Right lobe of liver (tissue), 6 donors: ENCODE measurements around the gene PRR16. TPM values are rescaled to one million over a fixed set of nuclear protein-coding genes. Genes with fewer than 3 reads are reported as not detected.

Experiments used
- ATAC-seq, 4 donors: fragments of 200-7000 bp; cut with Tn5 transposase; one replicate each; pipeline ENCODE4 v1.9.1; 2020; ENCODE audit warnings: mild to moderate bottlenecking in 4 of 4, moderate library complexity in 4 of 4
- DNase-seq, 3 donors: peaks; one replicate each; pipeline ENCODE4 v3.0.0-alpha.2; 2020
- H3K27ac ChIP-seq, 3 donors: fragments of 200-600 bp; one replicate each; pipeline ENCODE4 v1.8.0; 2022
- H3K27me3 ChIP-seq, 2 donors: fragments of 200-600 bp; one replicate each; pipeline ENCODE4 v1.8.0; 2022
- H3K36me3 ChIP-seq, 4 donors: fragments of 200-600 bp; sonication (generic) in 1 of 4; one replicate each; pipeline versions ENCODE4 v1.5.1 to v1.8.0; 2017 to 2022; ENCODE audit warnings: control low read depth in 1 of 4
- H3K4me1 ChIP-seq, 4 donors: fragments of 200-600 bp; sonication (generic) in 1 of 4; one replicate each; pipeline versions ENCODE4 v1.5.1 to v1.8.0; 2017 to 2022; ENCODE audit warnings: control low read depth in 1 of 4
- H3K4me3 ChIP-seq, 3 donors: fragments of 200-600 bp; one replicate each; pipeline ENCODE4 v1.8.0; 2022
- H3K9me3 ChIP-seq, 4 donors: fragments of 200-600 bp; sonication (generic) in 1 of 4; one replicate each; pipeline versions ENCODE4 v1.5.1 to v1.8.0; 2017 to 2022; ENCODE audit warnings: control low read depth in 1 of 4
- POLR2A ChIP-seq: fragments of 450-650 bp; IDR thresholded peaks from one replicate; pipeline ENCODE4 v1.6.1; 2017; ENCODE audit warnings: antibody characterized with exemption, mild to moderate bottlenecking
- WGBS: methylation state at CpG from one replicate; pipeline ENCODE4 v1.1.6; 2018; ENCODE audit warnings: low coverage, low lambda C conversion rate; ENCODE audit not compliant: insufficient coverage; ENCODE audit errors: missing lambda C conversion rate; 5-methylcytosine and 5-hydroxymethylcytosine counted together
- intact Hi-C, 2 donors: fragments of 100-400 bp; cut with DNase I; formaldehyde crosslinking; loops; one replicate each; pipeline versions ENCODE4 v1.11.2 to v1.14.1; 2022
- total RNA-seq, 6 experiments: library from RNA; depleted of rRNA in 2 of 6; stranded (reverse); fragments of >200 nt in 2 of 6; fragmentation: NEBNext Ultra II Directional in 3 of 6; extraction: Animal tissue kit (Norgen Biotek cat#: 25700) in 3 of 6; gene quantifications; one replicate each; pipeline versions ENCODE4 v1.1.0 to v1.2.4, GENCODE V29; 2016 to 2023
- TF ChIP-seq, protein P1 (sequence below), 4 donors: fragments of 200-600 bp in 3 of 4; fragments of 450-650 bp in 1 of 4; IDR thresholded peaks; one replicate each; pipeline versions ENCODE4 v1.5.1 to v1.8.0; 2016 to 2022; ENCODE audit warnings: antibody characterized with exemption in 4 of 4, mild to moderate bottlenecking in 2 of 4
- donor health status: DM: no; HTN: yes; CAD: no.
- donor health status: DM: no; HTN: no; CAD: no.
- donor health status: DM: no; HTN: no; CAD: no.
- donor health status: DM: no; HTN: yes; CAD: no.
- donor health status: DM: no; HTN: yes; CAD: no.

The PRR16 gene
- total RNA-seq, 6 experiments from 2014 or later, result 0.16 to 1.2 (median 0.39) TPM; not detected in 1

DNA sequence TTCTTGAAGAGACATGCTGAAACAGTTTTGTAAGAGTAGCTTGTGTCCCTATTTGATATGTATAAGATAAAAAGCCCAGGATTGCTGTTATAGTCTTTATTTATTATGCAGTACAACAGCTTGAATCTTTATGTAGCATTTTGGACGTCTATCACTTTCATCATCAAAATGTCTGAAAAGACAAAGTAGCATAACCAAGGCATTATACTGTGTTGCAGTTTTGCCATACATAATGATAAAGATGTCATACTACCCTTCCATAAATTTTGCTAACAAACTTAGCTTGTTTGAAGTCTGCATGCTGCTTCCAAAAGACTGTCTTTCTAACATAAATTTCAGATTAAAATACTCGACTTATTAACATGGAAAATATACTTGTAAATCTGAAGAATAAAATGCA is 127.8 kb downstream of the PRR16 start:
- H3K36me3 ChIP-seq, result no peaks in the 10 kb centered on the region
- TF ChIP-seq POLR2A, result no peak
- TF ChIP-seq, protein P1, sequence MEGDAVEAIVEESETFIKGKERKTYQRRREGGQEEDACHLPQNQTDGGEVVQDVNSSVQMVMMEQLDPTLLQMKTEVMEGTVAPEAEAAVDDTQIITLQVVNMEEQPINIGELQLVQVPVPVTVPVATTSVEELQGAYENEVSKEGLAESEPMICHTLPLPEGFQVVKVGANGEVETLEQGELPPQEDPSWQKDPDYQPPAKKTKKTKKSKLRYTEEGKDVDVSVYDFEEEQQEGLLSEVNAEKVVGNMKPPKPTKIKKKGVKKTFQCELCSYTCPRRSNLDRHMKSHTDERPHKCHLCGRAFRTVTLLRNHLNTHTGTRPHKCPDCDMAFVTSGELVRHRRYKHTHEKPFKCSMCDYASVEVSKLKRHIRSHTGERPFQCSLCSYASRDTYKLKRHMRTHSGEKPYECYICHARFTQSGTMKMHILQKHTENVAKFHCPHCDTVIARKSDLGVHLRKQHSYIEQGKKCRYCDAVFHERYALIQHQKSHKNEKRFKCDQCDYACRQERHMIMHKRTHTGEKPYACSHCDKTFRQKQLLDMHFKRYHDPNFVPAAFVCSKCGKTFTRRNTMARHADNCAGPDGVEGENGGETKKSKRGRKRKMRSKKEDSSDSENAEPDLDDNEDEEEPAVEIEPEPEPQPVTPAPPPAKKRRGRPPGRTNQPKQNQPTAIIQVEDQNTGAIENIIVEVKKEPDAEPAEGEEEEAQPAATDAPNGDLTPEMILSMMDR (IDR thresholded peaks at IDR 0.05), result no peak
- ATAC-seq (no peak), DNase-seq (no peak)
- no peaks in the 10 kb centered on the region for H3K9me3 ChIP-seq
- H3K27me3 ChIP-seq, result no peaks in the 10 kb centered on the region
- no peak overlapping the region for H3K4me3 ChIP-seq
- 31% methylated on average over 2 of the region's 2 CpGs for WGBS
- no peak overlapping the region for H3K27ac ChIP-seq
- H3K4me1 ChIP-seq, result no peaks in the 10 kb centered on the region
- intact Hi-C loops, result no loop called here

DNA sequence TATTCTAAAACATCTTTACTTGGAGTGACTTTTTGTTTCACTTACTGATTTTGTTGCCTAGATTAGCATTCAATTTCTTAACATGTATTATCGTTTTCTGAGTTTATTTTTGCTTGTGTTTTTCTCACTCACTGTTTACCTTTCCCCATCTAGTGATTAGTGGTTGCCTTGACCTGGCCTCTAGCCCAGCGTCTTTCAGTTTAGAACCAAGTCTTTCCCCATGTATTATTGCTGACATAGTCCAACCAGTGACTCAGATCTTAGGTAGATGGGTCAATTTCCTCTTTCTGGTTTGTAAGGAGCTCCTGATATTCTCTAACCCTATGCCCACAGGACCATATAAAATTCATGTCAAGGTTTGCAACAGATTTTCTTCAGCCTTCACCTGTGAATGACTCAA is 135.5 kb downstream of the PRR16 start:
- H3K9me3 ChIP-seq, result no peaks in the 10 kb centered on the region
- H3K4me1 ChIP-seq, result no peaks in the 10 kb centered on the region
- whole genome bisulfite sequencing, result 10% methylated on average over 2 of the region's 2 CpGs
- intact Hi-C loops, result no loop called here
- H3K4me3 ChIP-seq, result no peak overlapping the region
- DNase-seq (no peak), ATAC-seq (no peak)
- no peak for TF ChIP-seq POLR2A
- TF ChIP-seq, protein P1 (IDR thresholded peaks at IDR 0.05), result no peak
- H3K36me3 ChIP-seq, result no peaks in the 10 kb centered on the region
- H3K27ac ChIP-seq, result no peak overlapping the region
- no peaks in the 10 kb centered on the region for H3K27me3 ChIP-seq

DNA sequence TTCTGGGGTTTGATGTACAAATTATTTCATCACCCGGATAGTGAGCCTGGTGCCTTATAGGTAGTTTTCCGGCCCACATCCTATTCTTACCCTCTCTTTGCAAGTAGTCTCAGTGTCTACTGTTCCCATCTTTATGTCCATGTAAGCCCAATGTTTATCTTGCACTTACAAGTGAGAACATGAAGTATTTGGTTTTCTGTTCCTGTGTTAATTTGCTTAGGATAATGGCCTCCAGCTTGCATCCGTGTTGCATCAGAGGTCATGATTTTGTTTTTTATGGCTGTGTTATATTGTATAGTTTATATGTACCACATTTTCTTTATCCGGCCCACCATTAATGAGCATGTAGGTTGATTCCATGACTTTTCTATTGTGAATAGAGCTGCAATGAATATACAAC is 136.5 kb downstream of the PRR16 start:
- no peaks in the 10 kb centered on the region for H3K4me1 ChIP-seq
- no peaks in the 10 kb centered on the region for H3K9me3 ChIP-seq
- DNase-seq (no peak), ATAC-seq (no peak)
- no peak overlapping the region for H3K27ac ChIP-seq
- WGBS, result 55% methylated on average over 4 of the region's 4 CpGs
- H3K36me3 ChIP-seq, result no peaks in the 10 kb centered on the region
- TF ChIP-seq POLR2A, result no peak
- TF ChIP-seq, protein P1 (IDR thresholded peaks at IDR 0.05), result no peak
- no peaks in the 10 kb centered on the region for H3K27me3 ChIP-seq
- no peak overlapping the region for H3K4me3 ChIP-seq
- intact Hi-C loops, result no loop called here

DNA sequence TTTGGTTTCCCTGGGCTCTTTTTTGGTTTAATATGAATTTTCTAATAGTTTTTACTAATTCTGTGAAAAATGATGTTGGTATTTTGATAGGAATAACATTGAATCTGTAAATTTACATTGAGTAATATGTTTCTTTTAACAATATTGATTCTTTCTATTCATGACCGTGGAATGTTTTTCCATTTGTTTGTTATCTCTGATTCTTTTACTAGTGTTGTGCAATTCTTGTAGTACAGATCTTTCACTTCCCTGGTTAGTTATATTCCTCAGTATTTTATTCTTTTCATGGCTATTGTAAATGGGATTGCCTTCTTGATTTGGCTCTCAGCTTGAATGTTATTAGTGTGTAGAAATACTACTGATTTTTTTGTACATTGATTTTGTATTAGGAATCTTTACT is 137.9 kb downstream of the PRR16 start:
- ATAC-seq (no peak), DNase-seq (no peak)
- no peaks in the 10 kb centered on the region for H3K27me3 ChIP-seq
- H3K4me3 ChIP-seq, result no peak overlapping the region
- no peaks in the 10 kb centered on the region for H3K4me1 ChIP-seq
- H3K27ac ChIP-seq, result no peak overlapping the region
- H3K9me3 ChIP-seq, result no peaks in the 10 kb centered on the region
- intact Hi-C loops, result no loop called here
- no peaks in the 10 kb centered on the region for H3K36me3 ChIP-seq
- TF ChIP-seq, protein P1 (IDR thresholded peaks at IDR 0.05), result no peak
- TF ChIP-seq POLR2A, result no peak
- WGBS, result 23% methylated on average over 1 of the region's 1 CpG

DNA sequence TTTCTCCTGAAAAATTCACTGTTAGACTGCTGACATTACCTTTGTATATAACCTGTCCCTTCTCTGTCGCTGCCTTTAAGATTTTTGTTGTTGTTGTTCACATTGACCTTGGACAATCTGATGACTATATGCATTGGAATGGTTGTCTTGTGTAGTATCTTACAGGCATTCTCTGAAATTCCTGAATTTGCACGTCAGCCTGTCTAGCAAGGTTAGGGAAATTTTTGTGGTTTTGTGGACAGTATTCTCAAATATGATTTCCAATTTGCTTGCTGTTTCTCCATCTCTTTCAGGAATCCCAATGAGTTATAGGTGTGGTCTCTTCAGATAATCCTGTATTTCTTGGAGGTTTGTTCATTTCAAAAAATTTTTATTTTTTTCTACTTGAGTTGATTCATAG is 140.8 kb downstream of the PRR16 start:
- H3K36me3 ChIP-seq, result no peaks in the 10 kb centered on the region
- no peak overlapping the region for H3K4me3 ChIP-seq
- H3K4me1 ChIP-seq, result no peaks in the 10 kb centered on the region
- no peak for ATAC-seq
- no peaks in the 10 kb centered on the region for H3K27me3 ChIP-seq
- no peaks in the 10 kb centered on the region for H3K9me3 ChIP-seq
- TF ChIP-seq, protein P1 (IDR thresholded peaks at IDR 0.05), result no peak
- TF ChIP-seq POLR2A, result no peak
- intact Hi-C loops, result no loop called here
- no peak for DNase-seq
- WGBS, result 25% methylated on average over 2 of the region's 2 CpGs
- H3K27ac ChIP-seq, result no peak overlapping the region
